D341Med (cell line): Measurements from ENCODE around the gene PCSK6.
A peak's percentile ranks its signal among the peaks of the same experiment; 100 is the strongest.

Source experiments
- DNase-seq: peaks from one replicate; pipeline ENCODE4 v3.0.0; 2012; ENCODE audit warnings: low spot score

PCSK6 gene

GRCh38 chr15:101276501-101277037 lies 212.9 kb downstream of the PCSK6 start:
- peak; percentile 62 for DNase-seq

- DNase-seq = no peak
Measured at GRCh38 chr15:101275018-101275417, 214.5 kb downstream of the PCSK6 start.

GRCh38 chr15:101273534-101273933 lies 216.0 kb downstream of the PCSK6 start:
- no peak for DNase-seq

- no peak for DNase-seq
Measured at GRCh38 chr15:101272584-101272983, 216.9 kb downstream of the PCSK6 start.

GRCh38 chr15:101269479-101270223 lies 219.9 kb downstream of the PCSK6 start:
- no peak for DNase-seq

- DNase-seq = no peak
Measured at GRCh38 chr15:101267320-101268104, 222.0 kb downstream of the PCSK6 start.

- no peak for DNase-seq
Measured at GRCh38 chr15:101266787-101267186, 222.7 kb downstream of the PCSK6 start.

GRCh38 chr15:101266034-101266433 lies 223.5 kb downstream of the PCSK6 start:
- no peak for DNase-seq

- no peak for DNase-seq
Measured at GRCh38 chr15:101264911-101265641, 224.4 kb downstream of the PCSK6 start.

GRCh38 chr15:101264011-101264410 lies 225.5 kb downstream of the PCSK6 start:
- no peak for DNase-seq

- DNase-seq = no peak
Measured at GRCh38 chr15:101262551-101262950, 227.0 kb downstream of the PCSK6 start.

- peak; percentile 58 for DNase-seq
Measured at GRCh38 chr15:101258238-101259144, 231.0 kb downstream of the PCSK6 start.

GRCh38 chr15:101256757-101257156 lies 232.8 kb downstream of the PCSK6 start:
- DNase-seq = no peak

GRCh38 chr15:101255615-101256241 lies 233.8 kb downstream of the PCSK6 start:
- no peak for DNase-seq

GRCh38 chr15:101255051-101255395 lies 234.5 kb downstream of the PCSK6 start:
- no peak for DNase-seq

GRCh38 chr15:101254157-101255050 lies 235.1 kb downstream of the PCSK6 start:
- DNase-seq = no peak
